Measurements from ENCODE around the gene TUSC1.

The TUSC1 gene

DNA sequence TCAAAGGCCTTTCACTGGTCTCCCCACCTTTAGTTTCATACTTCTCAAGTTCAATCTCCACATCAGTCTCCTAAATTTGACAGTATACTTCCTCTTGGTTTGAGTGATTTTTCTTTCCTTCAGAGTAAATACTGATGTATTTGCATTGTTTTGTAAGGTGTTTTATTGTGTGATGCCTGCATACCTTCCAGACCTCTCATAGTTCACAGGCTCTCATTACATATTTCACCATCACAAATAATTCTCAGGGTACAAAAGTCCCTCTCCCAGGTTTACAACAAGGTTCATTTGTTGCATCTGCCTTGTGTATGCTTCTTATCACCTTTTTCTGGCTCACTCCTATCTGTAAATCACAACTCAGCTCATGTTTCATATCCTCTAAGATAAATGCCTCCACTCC, 22.2 kb upstream of the TUSC1 start:
- no peaks in the 10 kb centered on the region for H3K79me2 ChIP-seq (ENCODE audit: low read length)
- no peak overlapping the region for H3K4me2 ChIP-seq (ENCODE audit: low read length)
- TF ChIP-seq EZH2phosphoT487 (IDR thresholded peaks at IDR 0.05; ENCODE audit: low read depth) = no peak
- TF ChIP-seq, protein P1, sequence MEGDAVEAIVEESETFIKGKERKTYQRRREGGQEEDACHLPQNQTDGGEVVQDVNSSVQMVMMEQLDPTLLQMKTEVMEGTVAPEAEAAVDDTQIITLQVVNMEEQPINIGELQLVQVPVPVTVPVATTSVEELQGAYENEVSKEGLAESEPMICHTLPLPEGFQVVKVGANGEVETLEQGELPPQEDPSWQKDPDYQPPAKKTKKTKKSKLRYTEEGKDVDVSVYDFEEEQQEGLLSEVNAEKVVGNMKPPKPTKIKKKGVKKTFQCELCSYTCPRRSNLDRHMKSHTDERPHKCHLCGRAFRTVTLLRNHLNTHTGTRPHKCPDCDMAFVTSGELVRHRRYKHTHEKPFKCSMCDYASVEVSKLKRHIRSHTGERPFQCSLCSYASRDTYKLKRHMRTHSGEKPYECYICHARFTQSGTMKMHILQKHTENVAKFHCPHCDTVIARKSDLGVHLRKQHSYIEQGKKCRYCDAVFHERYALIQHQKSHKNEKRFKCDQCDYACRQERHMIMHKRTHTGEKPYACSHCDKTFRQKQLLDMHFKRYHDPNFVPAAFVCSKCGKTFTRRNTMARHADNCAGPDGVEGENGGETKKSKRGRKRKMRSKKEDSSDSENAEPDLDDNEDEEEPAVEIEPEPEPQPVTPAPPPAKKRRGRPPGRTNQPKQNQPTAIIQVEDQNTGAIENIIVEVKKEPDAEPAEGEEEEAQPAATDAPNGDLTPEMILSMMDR (IDR thresholded peaks at IDR 0.05; ENCODE audit: low read depth, low read length) = no peak
- H3K36me3 ChIP-seq (replicated peaks; ENCODE audit: low read depth, low read length) = no peaks in the 10 kb centered on the region
- H4K20me1 ChIP-seq (ENCODE audit: insufficient read depth, low read length) = no peaks in the 10 kb centered on the region
- H3K4me1 ChIP-seq (ENCODE audit: low read length) = no peaks in the 10 kb centered on the region
- no peaks in the 10 kb centered on the region for H3K9me3 ChIP-seq (ENCODE audit: insufficient read depth, low read length)
- H3K4me3 ChIP-seq (ENCODE audit: low read length) = no peak overlapping the region
- no peak overlapping the region for H2AFZ ChIP-seq (ENCODE audit: low read depth, low read length)
- H3K27ac ChIP-seq (ENCODE audit: low read length) = no peak overlapping the region
- no peak overlapping the region for H3K9ac ChIP-seq (ENCODE audit: low read length)
- no peaks in the 10 kb centered on the region for H3K27me3 ChIP-seq (ENCODE audit: low read depth, low read length)

DNA sequence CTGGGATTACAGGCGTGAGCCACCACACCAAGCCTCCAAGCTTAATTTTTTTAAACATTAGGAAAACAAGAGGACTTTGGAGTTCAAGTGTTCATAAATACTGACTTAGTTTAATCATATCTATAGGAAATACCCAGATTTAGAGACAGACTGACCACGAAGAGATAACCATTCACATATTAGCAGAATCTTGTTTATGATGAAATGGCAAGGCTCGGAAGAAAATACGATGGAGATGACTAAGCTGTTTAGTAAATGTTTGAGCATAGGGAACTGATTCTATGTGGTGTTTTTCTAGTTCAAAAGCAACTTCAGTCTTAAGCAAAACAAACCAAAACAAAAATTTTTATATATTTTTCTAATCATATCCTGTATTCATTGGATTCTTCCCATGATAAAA, 13.5 kb upstream of the TUSC1 start:
- H3K9ac ChIP-seq (ENCODE audit: low read length) = no peak overlapping the region
- no peak overlapping the region for H3K4me3 ChIP-seq (ENCODE audit: low read length)
- no peaks in the 10 kb centered on the region for H3K79me2 ChIP-seq (ENCODE audit: low read length)
- H3K9me3 ChIP-seq (ENCODE audit: insufficient read depth, low read length) = no peaks in the 10 kb centered on the region; the same call in 1 of the 2 replicates
- H3K36me3 ChIP-seq (replicated peaks; ENCODE audit: low read depth, low read length) = no peaks in the 10 kb centered on the region
- H3K27me3 ChIP-seq (ENCODE audit: low read depth, low read length) = no peaks in the 10 kb centered on the region
- H3K4me1 ChIP-seq (ENCODE audit: low read length) = no peaks in the 10 kb centered on the region
- H3K27ac ChIP-seq (ENCODE audit: low read length) = no peak overlapping the region
- TF ChIP-seq, protein P1 (IDR thresholded peaks at IDR 0.05; ENCODE audit: low read depth, low read length) = no peak
- no peak for TF ChIP-seq EZH2phosphoT487 (IDR thresholded peaks at IDR 0.05; ENCODE audit: low read depth)
- no peak overlapping the region for H3K4me2 ChIP-seq (ENCODE audit: low read length)
- no peaks in the 10 kb centered on the region for H4K20me1 ChIP-seq (ENCODE audit: insufficient read depth, low read length)
- no peak overlapping the region for H2AFZ ChIP-seq (ENCODE audit: low read depth, low read length)

DNA sequence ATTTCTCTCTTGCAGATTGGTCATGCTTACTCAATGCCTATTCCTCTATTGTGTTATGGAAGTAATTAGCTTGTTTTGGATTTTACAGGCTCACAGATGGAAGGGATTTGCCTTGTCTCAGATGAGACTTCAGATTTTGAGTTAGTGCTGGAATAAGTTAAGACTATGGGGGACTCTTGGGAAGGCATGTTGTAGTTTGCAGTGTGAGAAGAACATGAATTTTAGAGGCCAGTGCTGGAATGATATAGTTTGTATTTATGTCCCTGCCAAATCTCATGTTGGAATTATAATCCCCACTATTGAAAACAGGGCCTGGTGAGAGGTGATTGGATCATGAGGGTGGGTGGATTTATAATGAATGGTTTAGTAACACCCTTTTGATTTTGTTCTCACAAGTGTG, 6.1 kb upstream of the TUSC1 start:
- TF ChIP-seq EZH2phosphoT487 (IDR thresholded peaks at IDR 0.05; ENCODE audit: low read depth) = no peak
- TF ChIP-seq, protein P1 (IDR thresholded peaks at IDR 0.05; ENCODE audit: low read depth, low read length) = no peak
- H3K4me3 ChIP-seq (ENCODE audit: low read length) = no peak overlapping the region
- no peaks in the 10 kb centered on the region for H3K79me2 ChIP-seq (ENCODE audit: low read length)
- H3K27me3 ChIP-seq (ENCODE audit: low read depth, low read length) = no peaks in the 10 kb centered on the region
- H3K4me1 ChIP-seq (ENCODE audit: low read length) = no peaks in the 10 kb centered on the region
- H3K27ac ChIP-seq (ENCODE audit: low read length) = no peak overlapping the region
- no peaks in the 10 kb centered on the region for H3K9me3 ChIP-seq (ENCODE audit: insufficient read depth, low read length)
- no peaks in the 10 kb centered on the region for H3K36me3 ChIP-seq (replicated peaks; ENCODE audit: low read depth, low read length)
- H2AFZ ChIP-seq (ENCODE audit: low read depth, low read length) = no peak overlapping the region
- no peak overlapping the region for H3K4me2 ChIP-seq (ENCODE audit: low read length)
- no peaks in the 10 kb centered on the region for H4K20me1 ChIP-seq (ENCODE audit: insufficient read depth, low read length)
- no peak overlapping the region for H3K9ac ChIP-seq (ENCODE audit: low read length)

- H3K79me2 ChIP-seq (ENCODE audit: low read length) = no peaks in the 10 kb centered on the region
These were observed 3.0 kb upstream of the TUSC1 start for GRCh38 chr9:25681266-25681665.

More at GRCh38 chr9:25681266-25681665, 3.0 kb upstream of the TUSC1 start:
- Histone ChIP-seq H2AFZ (ENCODE audit: low read depth, low read length) (no peak overlapping the region), H3K9ac (ENCODE audit: low read length) (no peak overlapping the region), H3K27ac (ENCODE audit: low read length) (no peak overlapping the region), H3K4me1 (ENCODE audit: low read length) (no peaks in the 10 kb centered on the region), H3K4me2 (ENCODE audit: low read length) (no peak overlapping the region), H3K4me3 (ENCODE audit: low read length) (no peak overlapping the region), H3K27me3 (ENCODE audit: low read depth, low read length) (no peaks in the 10 kb centered on the region), H4K20me1 (ENCODE audit: insufficient read depth, low read length) (no peaks in the 10 kb centered on the region), H3K36me3 (replicated peaks; ENCODE audit: low read depth, low read length) (no peaks in the 10 kb centered on the region), H3K9me3 (ENCODE audit: insufficient read depth, low read length) (no peaks in the 10 kb centered on the region)
- TF ChIP-seq, protein P1 (IDR thresholded peaks at IDR 0.05; ENCODE audit: low read depth, low read length) = no peak
- no peak for TF ChIP-seq EZH2phosphoT487 (IDR thresholded peaks at IDR 0.05; ENCODE audit: low read depth)
